GM19238 (cell line): ENCODE measurements around the gene SFXN1.
"Not testable (repeated sequence)": the region's sequence is repeated elsewhere in the genome, so short reads cannot be mapped to it uniquely, and the experiment has no call there.

Experiments used
- DNase-seq: peaks from one replicate; pipeline ENCODE4 v3.0.0; 2011; ENCODE audit warnings: low spot score; ENCODE audit not compliant: insufficient read length

The SFXN1 gene

GRCh38 chr5:175494264-175495183, 16.2 kb downstream of the SFXN1 start:
- no peak for DNase-seq

GRCh38 chr5:175501759-175502158, 23.4 kb downstream of the SFXN1 start:
- DNase-seq, result no peak

- not testable (repeated sequence) for DNase-seq
Measured at GRCh38 chr5:175507671-175508070, 29.3 kb downstream of the SFXN1 start.

- no peak for DNase-seq
Measured at GRCh38 chr5:175508896-175509295, 30.5 kb downstream of the SFXN1 start.

GRCh38 chr5:175513297-175513696, 34.9 kb downstream of the SFXN1 start:
- no peak for DNase-seq

- DNase-seq, result no peak
Measured at GRCh38 chr5:175513726-175514125, 35.4 kb downstream of the SFXN1 start.

- DNase-seq, result no peak
Measured at GRCh38 chr5:175516933-175517823, 38.8 kb downstream of the SFXN1 start.

- no peak for DNase-seq
Measured at GRCh38 chr5:175517824-175518450, 39.6 kb downstream of the SFXN1 start.

- DNase-seq, result no peak
Measured at GRCh38 chr5:175519006-175519405, 40.6 kb downstream of the SFXN1 start.

GRCh38 chr5:175520321-175520720, 42.0 kb downstream of the SFXN1 start:
- DNase-seq, result no peak

- no peak for DNase-seq
Measured at GRCh38 chr5:175520873-175521272, 42.5 kb downstream of the SFXN1 start.

- DNase-seq, result no peak
Measured at GRCh38 chr5:175521313-175521833, 43.0 kb downstream of the SFXN1 start.

GRCh38 chr5:175523292-175523691, 44.9 kb downstream of the SFXN1 start:
- DNase-seq, result no peak

GRCh38 chr5:175524211-175524610, 45.9 kb downstream of the SFXN1 start:
- DNase-seq, result no peak

- no peak for DNase-seq
Measured at GRCh38 chr5:175526691-175527090, 48.3 kb downstream of the SFXN1 start.

- no peak for DNase-seq
Measured at GRCh38 chr5:175531361-175531760, 53.0 kb downstream of the SFXN1 start.

GRCh38 chr5:175534070-175534932, 55.9 kb downstream of the SFXN1 start:
- peak; percentile 72 for DNase-seq

- not testable (repeated sequence) for DNase-seq
Measured at GRCh38 chr5:175535331-175535730, 57.0 kb downstream of the SFXN1 start.

GRCh38 chr5:175535796-175536195, 57.4 kb downstream of the SFXN1 start:
- DNase-seq, result no peak

- DNase-seq, result no peak
Measured at GRCh38 chr5:175538576-175538975, 60.2 kb downstream of the SFXN1 start.
